GM12892 (cell line): Measurements from ENCODE around the gene RGS7.
"Not testable (repeated sequence)": the region's sequence is repeated elsewhere in the genome, so short reads cannot be mapped to it uniquely, and the experiment has no call there.

ENCODE experiments used
- POLR2A ChIP-seq: IDR thresholded peaks from 2 replicates; pipeline ENCODE4 v1.6.1; 2011; ENCODE audit warnings: low read depth, low read length, control low read depth
- POLR2AphosphoS5 ChIP-seq: IDR thresholded peaks from 2 replicates; pipeline ENCODE4 v1.6.1; 2011; ENCODE audit warnings: low read depth, low read length, control low read depth
- TAF1 ChIP-seq: IDR thresholded peaks from 2 replicates; pipeline ENCODE4 v1.6.1; 2011; ENCODE audit warnings: low read depth, mild to moderate bottlenecking, control low read depth, low read length, borderline replicate concordance

GRCh38 chr1:240882656-240883308, 474.2 kb downstream of the RGS7 start:
- not testable (repeated sequence) for TF ChIP-seq POLR2AphosphoS5, POLR2A, TAF1
